HEK293 (cell line): ENCODE results near the gene PARD3.

Experiments
- ATF2 ChIP-seq: fragments of 450-650 bp; formaldehyde crosslinking; IDR thresholded peaks from 2 replicates; pipeline ENCODE4 v1.5.1; 2016; ENCODE audit warnings: missing biosample characterization, missing genetic modification characterization, low read depth
- CTCF ChIP-seq: fragments of 450-650 bp; formaldehyde crosslinking; IDR thresholded peaks from 2 replicates; pipeline ENCODE4 v1.5.1; 2016; ENCODE audit warnings: missing biosample characterization, missing genetic modification characterization
- SP3 ChIP-seq: fragments of 450-650 bp; formaldehyde crosslinking; IDR thresholded peaks from 2 replicates; pipeline ENCODE4 v1.5.1; 2016; ENCODE audit warnings: missing biosample characterization, missing genetic modification characterization
- ZNF596 ChIP-seq: fragments of 450-650 bp; IDR thresholded peaks from 2 replicates; pipeline ENCODE4 v1.5.0; 2018; ENCODE audit warnings: missing biosample characterization, mild to moderate bottlenecking, missing genetic modification characterization, moderate library complexity
- ZNF747 ChIP-seq: fragments of 450-650 bp; formaldehyde crosslinking; IDR thresholded peaks from 2 replicates; pipeline ENCODE4 v1.5.1; 2016; ENCODE audit warnings: missing biosample characterization, missing genetic modification characterization

GRCh38 chr10:34794835-34795234 is 20.3 kb downstream of the PARD3 start:
- no peak for TF ChIP-seq ZNF747 (tag by site-specific recombination)
- TF ChIP-seq ATF2 (tag by site-specific recombination), result no peak
- no peak for TF ChIP-seq CTCF (tag by site-specific recombination)
- TF ChIP-seq SP3 (tag by site-specific recombination), result no peak
- TF ChIP-seq ZNF596, result no peak
